ENCODE results near the gene ABCB6.

ABCB6 gene

DNA sequence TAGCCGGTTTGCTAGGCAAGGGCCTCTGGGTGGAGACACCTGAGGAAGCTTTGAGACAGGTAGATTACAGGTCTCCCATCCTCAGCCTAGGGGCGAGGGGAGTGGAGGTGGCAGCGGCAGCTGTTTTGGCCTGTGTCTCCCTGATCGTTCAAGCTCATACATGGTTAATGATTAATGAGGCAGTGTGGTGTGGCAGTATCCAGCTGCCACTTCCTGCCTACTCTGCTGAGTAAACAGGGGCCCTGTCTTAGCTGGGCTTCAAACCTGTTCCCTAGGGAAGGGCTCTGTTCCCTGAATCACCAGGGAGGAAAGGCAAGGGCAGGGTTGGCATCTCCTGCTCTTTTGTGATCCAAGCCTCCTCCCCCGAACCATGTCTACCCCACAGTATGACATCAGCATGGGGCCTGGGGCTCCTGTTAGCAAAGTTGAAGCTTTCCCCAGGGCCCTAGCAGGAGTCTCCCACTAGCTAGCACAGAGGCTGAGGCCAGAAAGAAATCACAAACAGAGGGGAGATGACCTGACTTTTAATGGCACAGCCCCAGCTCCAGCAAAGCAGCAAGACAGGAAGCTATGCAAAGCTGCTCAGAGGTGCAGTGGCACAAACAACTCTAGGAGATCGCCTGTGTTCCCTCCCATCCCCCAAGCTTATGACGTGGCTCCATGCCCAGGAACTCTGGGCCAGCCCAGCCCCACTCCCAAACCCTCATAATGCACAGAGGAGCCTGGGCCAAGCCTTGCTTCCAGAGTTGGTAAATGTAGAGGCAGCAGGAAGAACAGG, 30.6 kb upstream of the ABCB6 start:
- no peak for TF ChIP-seq ZFX (IDR thresholded peaks at IDR 0.05)
- no peak for TF ChIP-seq CTCF (conservative IDR thresholded peaks at IDR 0.05)
- H3K27ac ChIP-seq, result peak overlapping the region; percentile 84

DNA sequence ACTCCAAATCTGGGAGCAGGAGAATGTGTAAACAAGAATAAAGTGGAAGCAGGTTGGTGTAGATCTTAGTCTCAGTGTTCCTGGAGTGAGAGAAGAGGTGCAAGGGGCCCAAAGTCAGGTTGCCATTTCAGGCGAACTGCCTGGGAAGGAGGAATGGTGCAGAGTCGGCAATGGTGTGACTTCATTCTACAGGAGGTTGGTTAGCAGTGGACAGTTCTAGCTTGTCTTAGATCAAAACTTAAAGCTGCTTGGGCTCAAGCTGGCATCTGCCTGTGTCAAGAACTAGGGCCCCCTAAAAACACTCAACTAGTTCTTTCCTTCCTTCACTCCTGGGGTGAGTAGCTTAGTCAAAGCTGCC, 30.1 kb upstream of the ABCB6 start:
- no peak for TF ChIP-seq ZFX (IDR thresholded peaks at IDR 0.05)
- TF ChIP-seq CTCF (conservative IDR thresholded peaks at IDR 0.05), result no peak
- H3K27ac ChIP-seq, result peak overlapping the region; percentile 84

- H3K27ac ChIP-seq, result peak overlapping the region; percentile 84; the same call in 1 of the 2 replicates
- no peak for TF ChIP-seq CTCF (conservative IDR thresholded peaks at IDR 0.05)
These were observed 29.2 kb upstream of the ABCB6 start for GRCh38 chr2:219247678-219248642.

DNA sequence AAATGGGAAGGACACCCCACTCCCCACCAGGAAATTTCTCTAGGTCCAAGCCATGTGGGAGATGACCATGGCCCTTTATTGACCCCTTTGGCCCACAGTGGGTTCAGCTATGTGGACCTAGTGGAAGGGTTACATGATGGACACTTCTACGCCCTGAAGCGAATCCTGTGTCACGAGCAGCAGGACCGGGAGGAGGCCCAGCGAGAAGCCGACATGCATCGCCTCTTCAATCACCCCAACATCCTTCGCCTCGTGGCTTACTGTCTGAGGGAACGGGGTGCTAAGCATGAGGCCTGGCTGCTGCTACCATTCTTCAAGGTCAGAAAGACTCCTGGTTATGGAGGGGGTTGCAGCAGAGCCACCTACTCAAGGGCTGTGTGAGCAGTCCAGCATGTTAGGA, 27.8 kb upstream of the ABCB6 start:
- TF ChIP-seq ZFX (IDR thresholded peaks at IDR 0.05), result no peak
- no peak for TF ChIP-seq CTCF (conservative IDR thresholded peaks at IDR 0.05)
- H3K27ac ChIP-seq, result no peak overlapping the region

DNA sequence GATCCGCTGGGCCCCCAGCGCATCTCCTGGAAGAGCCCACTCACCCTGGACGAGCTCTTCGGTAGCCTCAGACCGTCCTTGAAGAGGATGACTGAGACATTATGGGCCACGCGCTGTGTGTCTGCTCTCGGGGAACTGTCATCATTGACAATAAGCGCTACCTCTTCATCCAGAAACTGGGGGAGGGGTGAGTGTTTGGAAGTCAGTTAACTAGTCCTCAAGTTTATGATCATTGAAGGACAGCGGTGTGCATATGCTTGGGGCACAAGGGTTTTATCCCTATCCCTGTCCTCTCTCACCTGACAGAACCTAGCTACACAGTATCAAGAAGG, 27.1 kb upstream of the ABCB6 start:
- TF ChIP-seq CTCF (conservative IDR thresholded peaks at IDR 0.05), result no peak
- TF ChIP-seq ZFX (IDR thresholded peaks at IDR 0.05), result no peak
- peak overlapping the region; percentile 81 for H3K27ac ChIP-seq

DNA sequence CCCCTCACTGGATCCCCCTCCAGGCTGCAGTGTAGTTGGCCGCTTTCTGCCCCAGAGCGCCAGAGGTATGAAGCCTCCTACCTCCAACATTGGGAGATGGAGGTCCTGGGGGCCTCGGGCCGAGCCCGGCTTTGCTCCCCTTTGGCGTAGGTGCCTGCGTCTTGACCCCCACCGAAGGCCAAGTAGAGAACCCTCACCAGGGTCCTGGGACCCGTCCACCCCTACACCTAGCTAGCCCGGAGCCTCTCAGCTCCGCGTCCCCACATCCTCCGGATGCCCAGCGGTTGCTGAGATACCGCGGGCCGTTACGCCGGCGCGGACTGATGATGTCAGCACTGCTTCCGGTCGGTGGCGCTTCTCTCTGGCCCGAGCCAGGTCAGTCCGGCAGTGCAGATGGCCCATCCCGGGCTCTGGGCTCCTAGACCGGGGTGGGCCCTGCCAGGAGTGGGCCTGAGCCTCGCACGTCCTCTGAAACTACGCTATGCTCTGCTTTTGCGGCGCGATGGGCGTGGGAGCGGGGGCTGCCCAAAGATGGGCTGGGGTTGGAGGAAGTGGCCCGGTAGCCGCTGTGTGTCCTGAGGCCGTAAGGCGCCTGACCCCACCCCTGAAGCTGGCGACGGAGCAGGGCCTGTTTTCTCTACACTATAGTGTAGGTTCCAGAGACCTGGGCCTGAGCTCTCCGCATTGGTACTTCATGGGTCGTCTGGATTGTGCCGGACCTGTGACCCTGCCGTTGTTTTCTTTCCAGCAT, 26.6 kb upstream of the ABCB6 start, which contains the start of the genes GLB1L and STK16:
Gene GLB1L (minus strand): TSS at position 297 of the 751 bp plus-strand sequence. CDS start 1,871 bp downstream, outside the sequence.
Gene STK16 (plus strand): TSS at position 332 of the 751 bp plus-strand sequence. CDS start 521 bp downstream, outside the sequence.
- peak; percentile 77 for TF ChIP-seq ZFX (IDR thresholded peaks at IDR 0.05)
- TF ChIP-seq CTCF (conservative IDR thresholded peaks at IDR 0.05), result no peak
- peak within 1 kb of the TSS; percentile 81 for H3K27ac ChIP-seq
